Neural cell (in vitro differentiated cells): ENCODE data around the gene ANTXR2. TPM values are rescaled to one million over a fixed set of nuclear protein-coding genes. Genes with fewer than 3 reads are reported as not detected.

Source experiments
- H2AFZ ChIP-seq: fragments of 200-600, 300-800 bp; sonication (generic), shearing (Covaris generic); 2 replicates; pipeline ENCODE4 v1.6.0; 2014; ENCODE audit warnings: low read depth, mild to moderate bottlenecking, antibody characterized with exemption, low read length, moderate library complexity
- H3F3A ChIP-seq: fragments of 200-600 bp; shearing (Covaris generic); 2 replicates; pipeline ENCODE4 v1.6.1; 2016; ENCODE audit warnings: mild to moderate bottlenecking, moderate library complexity, mixed read lengths, antibody characterized with exemption, low read length; ENCODE audit not compliant: insufficient read depth, poor library complexity, severe bottlenecking
- H3K27ac ChIP-seq: fragments of 200-600, 300-800 bp; sonication (generic), shearing (Covaris generic); 2 replicates; pipeline ENCODE4 v1.5.1; 2014; ENCODE audit warnings: mild to moderate bottlenecking, low read length, moderate library complexity
- H3K27me3 ChIP-seq: fragments of 300-800, 200-600 bp; sonication (generic), shearing (Covaris generic); 2 replicates; pipeline ENCODE4 v1.6.0; 2014; ENCODE audit warnings: mild to moderate bottlenecking, low read depth, low read length, moderate library complexity; ENCODE audit not compliant: insufficient read depth
- H3K36me3 ChIP-seq: fragments of 300-800, 200-600 bp; sonication (generic), shearing (Covaris generic); 2 replicates; pipeline ENCODE4 v1.5.1; 2014; ENCODE audit warnings: mild to moderate bottlenecking, antibody characterized with exemption, low read length, moderate library complexity; ENCODE audit not compliant: insufficient read depth
- H3K4me2 ChIP-seq: fragments of 300-800, 200-600 bp; sonication (generic), shearing (Covaris generic); 2 replicates; pipeline ENCODE4 v1.6.0; 2014; ENCODE audit warnings: mild to moderate bottlenecking, low read length
- H3K4me3 ChIP-seq: fragments of 300-800, 200-600 bp; sonication (generic), shearing (Covaris generic); 2 replicates; pipeline ENCODE4 v1.5.1; 2014; ENCODE audit warnings: mild to moderate bottlenecking, low read length, moderate library complexity
- H3K79me2 ChIP-seq: fragments of 200-600 bp; shearing (Covaris generic); replicated peaks from 2 replicates; pipeline ENCODE4 v1.6.0; 2014; ENCODE audit warnings: mild to moderate bottlenecking, low read length, moderate library complexity; ENCODE audit not compliant: insufficient read depth
- H3K9ac ChIP-seq: fragments of 300-800, 200-600 bp; sonication (generic), shearing (Covaris generic); 2 replicates; pipeline ENCODE4 v1.6.1; 2016; ENCODE audit warnings: mild to moderate bottlenecking, low read length, mixed read lengths
- H3K9me2 ChIP-seq: fragments of 200-600 bp; shearing (Covaris generic); 2 replicates; pipeline ENCODE4 v1.6.1; 2016; ENCODE audit warnings: mild to moderate bottlenecking, low read length, mixed read lengths; ENCODE audit not compliant: insufficient read depth
- H3K9me3 ChIP-seq: fragments of 200-600, 300-800 bp; sonication (generic), shearing (Covaris generic); 2 replicates; pipeline ENCODE4 v1.6.1; 2016; ENCODE audit warnings: mild to moderate bottlenecking, mixed run types, low read length, moderate library complexity, mixed read lengths
- H4K20me1 ChIP-seq: fragments of 200-600 bp; shearing (Covaris generic); 2 replicates; pipeline ENCODE4 v1.6.1; 2016; ENCODE audit warnings: mild to moderate bottlenecking, mixed run types; ENCODE audit not compliant: insufficient read depth
- CTCF ChIP-seq: fragments of 450-650 bp; IDR thresholded peaks from 2 replicates; pipeline ENCODE4 v1.5.1; 2014; ENCODE audit warnings: antibody characterized with exemption, mild to moderate bottlenecking, moderate library complexity; ENCODE audit not compliant: poor library complexity, severe bottlenecking
- EP300 ChIP-seq: fragments of 450-650 bp; conservative IDR thresholded peaks from 2 replicates; pipeline ENCODE4 v1.6.1; 2014; ENCODE audit warnings: antibody characterized with exemption, mild to moderate bottlenecking, moderate library complexity; ENCODE audit not compliant: poor library complexity, severe bottlenecking
- EZH2 ChIP-seq: fragments of 200-600, 300-800 bp; shearing (Covaris generic), sonication (generic); IDR thresholded peaks from 2 replicates; pipeline ENCODE4 v1.6.1; 2014; ENCODE audit warnings: antibody characterized with exemption, low read length, borderline replicate concordance, mild to moderate bottlenecking; ENCODE audit not compliant: insufficient read depth, poor library complexity, severe bottlenecking
- MXI1 ChIP-seq: fragments of 450-650 bp; conservative IDR thresholded peaks from 2 replicates; pipeline ENCODE4 v1.6.1; 2014; ENCODE audit warnings: antibody characterized with exemption, mild to moderate bottlenecking; ENCODE audit not compliant: poor library complexity, severe bottlenecking
- POLR2AphosphoS5 ChIP-seq: IDR thresholded peaks from 2 replicates; pipeline ENCODE4 v1.6.1; 2012
- RAD21 ChIP-seq: fragments of 450-650 bp; conservative IDR thresholded peaks from 2 replicates; pipeline ENCODE4 v1.6.1; 2014; ENCODE audit warnings: antibody characterized with exemption, mild to moderate bottlenecking, moderate library complexity
- SMC3 ChIP-seq: fragments of 450-650 bp; conservative IDR thresholded peaks from 2 replicates; pipeline ENCODE4 v1.6.1; 2014; ENCODE audit warnings: antibody characterized with exemption, mild to moderate bottlenecking, moderate library complexity; ENCODE audit not compliant: poor library complexity
- TAF1 ChIP-seq: IDR thresholded peaks from 2 replicates; pipeline ENCODE4 v1.6.1; 2012; ENCODE audit warnings: low read depth
- polyA plus RNA-seq: library from polyadenylated mRNA; depleted of rRNA; stranded (reverse); fragments of >200 nt; gene quantifications from 2 replicates; pipeline ENCODE4 v1.2.3, GENCODE V29; 2014
- TF ChIP-seq, protein P1 (sequence below): IDR thresholded peaks from 2 replicates; pipeline ENCODE4 v1.6.1; 2012; ENCODE audit warnings: borderline replicate concordance

ANTXR2 gene
- polyA plus RNA-seq, 1 donor from 2014 or later: 31.7 TPM

GRCh38 chr4:80069108-80069836 lies 3.8 kb downstream of the ANTXR2 start:
- H3K36me3 ChIP-seq: peaks cover 11% of the 10 kb centered on the region
- peaks cover 20% of the 10 kb centered on the region for H3K79me2 ChIP-seq
- H3K4me3 ChIP-seq: peak overlapping the region; percentile 88
- H3K9ac ChIP-seq: peak overlapping the region; percentile 31
- H4K20me1 ChIP-seq: no peaks in the 10 kb centered on the region
- H2AFZ ChIP-seq: no peak overlapping the region
- H3K9me3 ChIP-seq: no peaks in the 10 kb centered on the region
- H3K27ac ChIP-seq: peak overlapping the region; percentile 81
- H3F3A ChIP-seq: no peaks in the 10 kb centered on the region
- TF ChIP-seq, protein P1, sequence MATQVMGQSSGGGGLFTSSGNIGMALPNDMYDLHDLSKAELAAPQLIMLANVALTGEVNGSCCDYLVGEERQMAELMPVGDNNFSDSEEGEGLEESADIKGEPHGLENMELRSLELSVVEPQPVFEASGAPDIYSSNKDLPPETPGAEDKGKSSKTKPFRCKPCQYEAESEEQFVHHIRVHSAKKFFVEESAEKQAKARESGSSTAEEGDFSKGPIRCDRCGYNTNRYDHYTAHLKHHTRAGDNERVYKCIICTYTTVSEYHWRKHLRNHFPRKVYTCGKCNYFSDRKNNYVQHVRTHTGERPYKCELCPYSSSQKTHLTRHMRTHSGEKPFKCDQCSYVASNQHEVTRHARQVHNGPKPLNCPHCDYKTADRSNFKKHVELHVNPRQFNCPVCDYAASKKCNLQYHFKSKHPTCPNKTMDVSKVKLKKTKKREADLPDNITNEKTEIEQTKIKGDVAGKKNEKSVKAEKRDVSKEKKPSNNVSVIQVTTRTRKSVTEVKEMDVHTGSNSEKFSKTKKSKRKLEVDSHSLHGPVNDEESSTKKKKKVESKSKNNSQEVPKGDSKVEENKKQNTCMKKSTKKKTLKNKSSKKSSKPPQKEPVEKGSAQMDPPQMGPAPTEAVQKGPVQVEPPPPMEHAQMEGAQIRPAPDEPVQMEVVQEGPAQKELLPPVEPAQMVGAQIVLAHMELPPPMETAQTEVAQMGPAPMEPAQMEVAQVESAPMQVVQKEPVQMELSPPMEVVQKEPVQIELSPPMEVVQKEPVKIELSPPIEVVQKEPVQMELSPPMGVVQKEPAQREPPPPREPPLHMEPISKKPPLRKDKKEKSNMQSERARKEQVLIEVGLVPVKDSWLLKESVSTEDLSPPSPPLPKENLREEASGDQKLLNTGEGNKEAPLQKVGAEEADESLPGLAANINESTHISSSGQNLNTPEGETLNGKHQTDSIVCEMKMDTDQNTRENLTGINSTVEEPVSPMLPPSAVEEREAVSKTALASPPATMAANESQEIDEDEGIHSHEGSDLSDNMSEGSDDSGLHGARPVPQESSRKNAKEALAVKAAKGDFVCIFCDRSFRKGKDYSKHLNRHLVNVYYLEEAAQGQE: peak; percentile 58
- TF ChIP-seq EZH2: no peak
- peak; percentile 69 for TF ChIP-seq EP300
- TF ChIP-seq CTCF: no peak
- TF ChIP-seq TAF1: no peak
- TF ChIP-seq SMC3: no peak
- TF ChIP-seq POLR2AphosphoS5: peak; percentile 56
- TF ChIP-seq RAD21: peak; percentile 23
- TF ChIP-seq MXI1: no peak
- H3K9me2 ChIP-seq: no peaks in the 10 kb centered on the region
- H3K4me2 ChIP-seq: peak overlapping the region; percentile 50
- no peaks in the 10 kb centered on the region for H3K27me3 ChIP-seq

- no peaks in the 10 kb centered on the region for H3F3A ChIP-seq
- TF ChIP-seq TAF1 (no peak), EZH2 (no peak), RAD21 (no peak)
- TF ChIP-seq, protein P1: no peak
- no peak overlapping the region for H3K9ac ChIP-seq
- H2AFZ ChIP-seq: no peak overlapping the region
- peaks cover 2% of the 10 kb centered on the region for H3K79me2 ChIP-seq
- no peak overlapping the region for H3K4me3 ChIP-seq
- no peaks in the 10 kb centered on the region for H3K9me3 ChIP-seq
- no peak overlapping the region for H3K4me2 ChIP-seq
- H4K20me1 ChIP-seq: no peaks in the 10 kb centered on the region
- H3K27ac ChIP-seq: no peak overlapping the region
- peaks cover 12% of the 10 kb centered on the region for H3K36me3 ChIP-seq
- H3K27me3 ChIP-seq: no peaks in the 10 kb centered on the region
- no peaks in the 10 kb centered on the region for H3K9me2 ChIP-seq
Observed at GRCh38 chr4:80065601-80066000, 7.4 kb downstream of the ANTXR2 start.
